H1 (cell line): ENCODE data around the gene QSOX1.

Source experiments
- ATF3 ChIP-seq: IDR thresholded peaks from 2 replicates; pipeline ENCODE4 v1.6.1; 2011; ENCODE audit warnings: low read depth, mild to moderate bottlenecking, low read length; ENCODE audit not compliant: insufficient read depth
- CREB1 ChIP-seq: IDR thresholded peaks from 2 replicates; pipeline ENCODE4 v1.6.1; 2012; ENCODE audit warnings: inconsistent platforms
- CTCF ChIP-seq, 3 experiments: IDR thresholded peaks; 1 replicate in 2 of 3; 2 replicates in 1 of 3; pipeline versions ENCODE4 v1.5.1 to v1.6.1; 2011; ENCODE audit warnings: low read length in 3 of 3, mild to moderate bottlenecking in 3 of 3, inconsistent platforms in 2 of 3, low read depth in 1 of 3, moderate library complexity in 1 of 3; ENCODE audit not compliant: insufficient read depth in 1 of 3; ENCODE audit errors: control extremely low read depth in 1 of 3
- EZH2 ChIP-seq: fragments of 200-600 bp; sonication (generic); IDR thresholded peaks from 2 replicates; pipeline ENCODE4 v1.7.1; 2012; ENCODE audit warnings: low read depth, mild to moderate bottlenecking, moderate library complexity, low read length, inconsistent platforms; ENCODE audit not compliant: severe bottlenecking
- GABPA ChIP-seq: IDR thresholded peaks from 2 replicates; pipeline ENCODE4 v1.6.1; 2011; ENCODE audit warnings: mild to moderate bottlenecking, low read length, moderate library complexity, borderline replicate concordance; ENCODE audit not compliant: insufficient read depth
- JUND ChIP-seq: IDR thresholded peaks from 2 replicates; pipeline ENCODE4 v1.6.1; 2011; ENCODE audit warnings: mild to moderate bottlenecking, improper control_type of control experiment, low read length
- MAFK ChIP-seq: IDR thresholded peaks from 2 replicates; pipeline ENCODE4 v1.6.1; 2012; ENCODE audit warnings: low read depth, mild to moderate bottlenecking, improper control_type of control experiment, low read length
- POLR2A ChIP-seq, 2 experiments: IDR thresholded peaks; 1 replicate in 1 of 2; 2 replicates in 1 of 2; pipeline ENCODE4 v1.6.1; 2011; ENCODE audit warnings: low read depth in 2 of 2, low read length in 2 of 2, mild to moderate bottlenecking in 2 of 2; ENCODE audit errors: control extremely low read depth in 1 of 2
- SIN3A ChIP-seq, 2 experiments: IDR thresholded peaks in 1 of 2; conservative IDR thresholded peaks in 1 of 2; 2 replicates each; pipeline ENCODE4 v1.6.1; 2011 to 2012; ENCODE audit warnings: low read length in 2 of 2, improper control_type of control experiment in 1 of 2, low read depth in 1 of 2, mild to moderate bottlenecking in 1 of 2
- TBP ChIP-seq: IDR thresholded peaks from 2 replicates; pipeline ENCODE4 v1.6.1; 2011; ENCODE audit warnings: low read depth, low read length, improper control_type of control experiment
- TEAD4 ChIP-seq: IDR thresholded peaks from 2 replicates; pipeline ENCODE4 v1.6.1; 2012; ENCODE audit warnings: low read depth, low read length, inconsistent platforms, mixed read lengths
- YY1 ChIP-seq: IDR thresholded peaks from 2 replicates; pipeline ENCODE4 v1.6.1; 2011; ENCODE audit warnings: low read depth, mild to moderate bottlenecking, low read length

- no peak for TF ChIP-seq SIN3A (conservative IDR thresholded peaks at IDR 0.05 in 1 of 2, IDR thresholded peaks at IDR 0.05 in 1 of 2; ENCODE audit: low read depth in 1 of 2, low read length in 2 of 2)
- no peak for TF ChIP-seq CREB1
- no peak for TF ChIP-seq POLR2A (IDR thresholded peaks at IDR 0.05; ENCODE audit: control extremely low read depth in 1 of 2, low read depth in 2 of 2, low read length in 2 of 2)
- TF ChIP-seq GABPA: no peak
- TF ChIP-seq EZH2: no peak
- TF ChIP-seq TBP: no peak
- no peak for TF ChIP-seq CTCF (IDR thresholded peaks at IDR 0.05; ENCODE audit: control extremely low read depth in 1 of 3, insufficient read depth in 1 of 3, low read depth in 1 of 3, low read length in 3 of 3)
- TF ChIP-seq YY1: no peak
- no peak for TF ChIP-seq MAFK
- TF ChIP-seq JUND: no peak
- no peak for TF ChIP-seq ATF3
- no peak for TF ChIP-seq TEAD4
These were observed 1.5 kb downstream of the QSOX1 start for GRCh38 chr1:180156201-180156600.
